Stomach smooth muscle (tissue), 2 donors: ENCODE measurements around the gene AMDHD2.

ENCODE experiments used
- H3K27ac ChIP-seq: one replicate; pipeline ENCODE4 v1.7.0; 2013; ENCODE audit warnings: mild to moderate bottlenecking, low read length, inconsistent platforms
- H3K27me3 ChIP-seq, 2 donors: one replicate each; pipeline ENCODE4 v1.7.0; 2013; ENCODE audit warnings: low read length in 2 of 2; ENCODE audit not compliant: insufficient read depth in 2 of 2, control insufficient read depth in 1 of 2
- H3K36me3 ChIP-seq, 2 donors: one replicate each; pipeline ENCODE4 v1.7.0; 2013; ENCODE audit warnings: low read length in 2 of 2; ENCODE audit not compliant: control insufficient read depth in 2 of 2, insufficient read depth in 2 of 2
- H3K4me1 ChIP-seq: one replicate; pipeline ENCODE4 v1.7.0; 2013; ENCODE audit warnings: low read length; ENCODE audit not compliant: control insufficient read depth, insufficient read depth
- H3K4me3 ChIP-seq, 2 donors: one replicate each; pipeline ENCODE4 v1.7.0; 2013; ENCODE audit warnings: low read length in 2 of 2
- H3K9ac ChIP-seq, 2 donors: one replicate each; pipeline ENCODE4 v1.7.0; 2013; ENCODE audit warnings: low read length in 2 of 2, mild to moderate bottlenecking in 1 of 2
- H3K9me3 ChIP-seq, 2 donors: one replicate each; pipeline ENCODE4 v1.7.0; 2013; ENCODE audit warnings: low read length in 2 of 2; ENCODE audit not compliant: control insufficient read depth in 2 of 2
- donor health status: healthy.
- donor health status: Pancreatic carcinoma.

Gene AMDHD2

DNA sequence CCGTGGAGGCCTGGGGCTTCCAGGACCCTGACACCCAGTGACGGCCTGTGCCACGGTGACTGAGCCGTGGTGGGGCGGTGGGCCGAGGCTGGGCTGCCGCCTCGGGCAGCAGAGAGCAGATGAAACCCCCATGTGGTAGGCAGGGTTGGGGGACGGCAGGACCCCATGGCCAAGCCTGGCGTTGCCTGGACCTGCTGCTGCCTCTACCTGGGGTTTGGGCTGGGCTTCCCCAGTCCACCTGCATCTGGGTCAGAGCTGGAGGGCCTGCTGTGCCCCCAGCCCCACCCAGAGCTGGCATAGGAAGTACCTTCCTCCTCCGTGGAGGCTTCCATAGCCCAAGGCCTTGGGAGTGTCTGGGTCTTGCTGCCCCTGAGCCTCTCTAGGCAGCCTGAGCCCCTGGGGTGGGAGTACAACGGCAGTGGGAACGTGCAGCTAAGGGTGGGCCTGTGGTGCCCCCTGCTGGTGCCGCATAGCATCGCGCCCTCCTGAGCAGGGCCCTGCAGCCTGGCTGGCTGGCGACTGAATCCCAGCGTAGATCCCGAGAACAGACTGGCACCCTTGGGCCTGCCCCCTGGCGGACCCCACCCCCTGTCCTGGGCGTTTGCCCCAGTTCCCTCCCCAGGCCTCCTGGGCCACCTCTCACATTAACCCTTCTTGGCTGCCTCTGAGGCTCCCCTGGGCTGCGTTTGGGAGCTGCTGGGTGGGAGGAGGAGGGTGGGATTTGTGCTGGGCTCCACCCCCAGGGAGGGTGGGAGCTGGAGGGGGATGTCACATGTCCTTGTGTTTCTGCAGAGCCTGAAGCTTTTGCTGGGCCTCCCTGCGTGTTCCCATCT is 19.0 kb upstream of the AMDHD2 start:
- Histone ChIP-seq H3K36me3 (peaks cover 0 to 14% of the 10 kb centered on the region in 2 donors), H3K27me3 (no peaks in the 10 kb centered on the region), H3K9ac (no peak overlapping the region), H3K4me3 (peak overlapping the region; percentile 27 to 66), H3K9me3 (no peaks in the 10 kb centered on the region), H3K27ac (peak overlapping the region; percentile 6), H3K4me1 (peaks cover 33% of the 10 kb centered on the region)

DNA sequence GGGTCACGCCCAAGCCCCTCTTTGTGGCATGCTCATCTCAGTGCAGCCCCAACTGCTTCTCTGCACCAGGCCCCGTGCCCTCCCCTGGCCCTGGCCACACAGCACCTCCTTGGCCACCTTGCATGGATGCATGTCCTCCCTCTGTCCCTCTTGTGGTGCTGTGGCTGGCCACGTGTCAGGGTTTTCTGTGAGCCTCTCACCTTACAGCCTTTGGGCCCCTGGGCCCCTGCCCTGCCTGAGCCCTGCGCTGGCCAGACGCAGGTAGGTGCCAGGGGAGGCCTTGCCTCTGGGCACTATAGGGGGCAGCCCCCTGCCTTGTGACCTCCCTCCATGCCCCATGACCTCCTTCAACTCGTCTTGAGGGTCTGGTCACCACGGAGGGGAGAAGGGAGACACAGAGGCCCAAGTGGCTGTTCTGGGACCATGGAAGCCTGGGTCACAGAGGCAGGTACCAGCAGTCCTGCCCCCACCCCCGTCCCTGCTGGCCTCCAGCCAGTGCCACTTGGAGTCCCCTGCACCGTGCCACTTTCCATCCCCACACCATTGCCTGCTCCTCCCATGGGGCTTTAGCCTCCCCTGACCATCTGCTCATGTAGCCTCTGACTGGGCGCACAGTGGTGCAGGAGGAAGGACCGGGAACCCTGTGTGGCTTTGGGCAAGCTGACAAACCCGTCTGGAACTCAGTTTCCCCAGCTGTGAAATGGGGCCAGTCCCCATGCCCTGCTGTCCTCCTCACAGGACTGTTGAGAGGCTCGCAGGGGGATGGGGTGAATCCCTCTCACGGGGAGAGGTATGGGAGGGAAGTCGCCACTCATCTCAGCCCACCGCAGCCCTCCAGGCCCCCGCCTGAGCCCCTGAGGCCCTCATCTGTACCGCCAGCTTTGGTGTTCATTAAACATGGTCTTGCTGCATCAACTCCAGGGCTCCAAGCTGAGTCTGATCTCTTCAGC is 17.9 kb upstream of the AMDHD2 start:
- H3K4me1 ChIP-seq, result peaks cover 32% of the 10 kb centered on the region
- peak overlapping the region in 1 of 2 donors; percentile 66 for H3K4me3 ChIP-seq
- no peak overlapping the region for H3K27ac ChIP-seq
- H3K36me3 ChIP-seq, result peaks cover 0 to 3% of the 10 kb centered on the region in 2 donors
- H3K27me3 ChIP-seq, result no peaks in the 10 kb centered on the region
- H3K9ac ChIP-seq, result no peak overlapping the region
- no peaks in the 10 kb centered on the region for H3K9me3 ChIP-seq

DNA sequence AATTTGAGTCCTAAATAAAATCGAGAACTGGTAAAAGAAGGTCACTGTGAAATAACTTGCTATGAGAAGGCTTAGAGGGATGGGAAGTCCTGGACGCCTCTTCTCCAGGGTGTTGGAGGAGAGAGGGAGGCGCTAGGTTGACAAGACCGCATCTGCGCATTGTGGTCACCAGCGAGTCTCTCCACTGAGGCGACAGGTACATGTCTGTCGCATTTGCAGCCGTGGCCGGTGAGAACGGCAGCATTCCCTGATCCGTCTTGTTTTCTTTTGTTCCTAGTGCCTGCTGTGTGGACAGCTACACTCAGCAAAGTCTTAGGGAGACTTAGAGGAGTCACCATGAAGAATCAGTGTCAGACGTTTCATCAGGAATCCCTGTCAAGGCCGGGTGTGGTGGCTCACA is 14.5 kb upstream of the AMDHD2 start:
- Histone ChIP-seq H3K9ac (no peak overlapping the region), H3K27ac (no peak overlapping the region), H3K36me3 (no peaks in the 10 kb centered on the region), H3K4me1 (peaks cover 18% of the 10 kb centered on the region), H3K27me3 (no peaks in the 10 kb centered on the region), H3K9me3 (no peaks in the 10 kb centered on the region), H3K4me3 (no peak overlapping the region)

DNA sequence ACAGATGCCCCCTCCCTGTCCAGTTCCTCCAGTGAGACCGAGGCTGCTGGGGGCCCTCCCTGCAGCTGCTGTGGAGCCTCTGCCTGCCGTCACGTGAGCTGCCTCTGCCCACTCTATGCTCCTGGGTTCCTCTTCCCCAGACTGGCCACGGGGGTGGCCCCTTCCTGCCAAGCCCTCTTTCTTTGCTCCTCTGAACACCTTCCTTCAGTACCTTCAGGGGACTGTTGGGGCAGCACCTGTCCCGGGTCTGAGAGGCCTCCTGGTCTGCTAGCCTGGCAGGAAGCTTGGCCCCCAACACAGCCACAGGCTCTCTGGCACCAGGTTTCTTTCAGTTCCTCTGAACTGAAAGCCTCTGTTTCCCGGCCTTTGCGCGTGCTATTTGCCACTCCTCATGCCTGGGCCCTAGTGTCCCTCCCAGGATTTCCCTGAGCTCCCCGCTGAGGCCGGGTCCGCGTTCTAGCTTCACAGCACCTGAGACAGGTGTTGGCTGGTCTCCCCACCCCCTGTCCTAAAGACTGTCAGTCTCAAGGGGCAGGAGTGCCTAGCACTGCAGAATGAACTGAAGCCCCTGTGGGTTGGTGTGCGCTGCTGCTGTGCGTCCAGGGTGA is 13.0 kb upstream of the AMDHD2 start:
- H3K27ac ChIP-seq, result no peak overlapping the region
- H3K4me1 ChIP-seq, result peaks cover 17% of the 10 kb centered on the region
- no peaks in the 10 kb centered on the region for H3K36me3 ChIP-seq
- H3K27me3 ChIP-seq, result no peaks in the 10 kb centered on the region
- no peak overlapping the region for H3K9ac ChIP-seq
- no peaks in the 10 kb centered on the region for H3K9me3 ChIP-seq
- H3K4me3 ChIP-seq, result no peak overlapping the region

DNA sequence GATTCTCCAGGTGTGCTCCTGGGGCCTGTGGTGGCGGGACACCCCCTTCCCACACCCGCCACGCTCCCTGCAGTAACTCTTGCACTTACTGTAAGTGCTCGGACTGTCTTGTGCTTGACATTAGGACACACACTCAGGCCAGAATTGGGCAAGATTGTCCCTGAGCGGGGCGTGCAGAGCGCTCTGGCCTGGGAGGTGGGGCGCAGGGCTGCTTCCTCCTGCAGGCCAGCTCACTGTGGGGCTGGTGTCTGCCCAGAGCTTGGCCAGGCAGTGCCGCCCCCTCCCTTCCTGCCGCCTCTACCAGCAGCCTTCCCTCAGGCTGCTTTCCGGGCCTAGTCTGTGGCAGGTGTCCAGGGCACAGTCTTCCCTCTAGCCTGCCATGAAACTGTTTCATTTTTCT is 12.5 kb upstream of the AMDHD2 start:
- Histone ChIP-seq H3K9me3 (no peaks in the 10 kb centered on the region), H3K36me3 (no peaks in the 10 kb centered on the region), H3K9ac (no peak overlapping the region), H3K4me1 (peaks cover 16% of the 10 kb centered on the region), H3K4me3 (no peak overlapping the region), H3K27me3 (no peaks in the 10 kb centered on the region), H3K27ac (no peak overlapping the region)

- peaks cover 21% of the 10 kb centered on the region for H3K4me1 ChIP-seq
- H3K36me3 ChIP-seq, result no peaks in the 10 kb centered on the region
- no peak overlapping the region for H3K27ac ChIP-seq
Measured at GRCh38 chr16:2508722-2509400, 11.3 kb upstream of the AMDHD2 start.

DNA sequence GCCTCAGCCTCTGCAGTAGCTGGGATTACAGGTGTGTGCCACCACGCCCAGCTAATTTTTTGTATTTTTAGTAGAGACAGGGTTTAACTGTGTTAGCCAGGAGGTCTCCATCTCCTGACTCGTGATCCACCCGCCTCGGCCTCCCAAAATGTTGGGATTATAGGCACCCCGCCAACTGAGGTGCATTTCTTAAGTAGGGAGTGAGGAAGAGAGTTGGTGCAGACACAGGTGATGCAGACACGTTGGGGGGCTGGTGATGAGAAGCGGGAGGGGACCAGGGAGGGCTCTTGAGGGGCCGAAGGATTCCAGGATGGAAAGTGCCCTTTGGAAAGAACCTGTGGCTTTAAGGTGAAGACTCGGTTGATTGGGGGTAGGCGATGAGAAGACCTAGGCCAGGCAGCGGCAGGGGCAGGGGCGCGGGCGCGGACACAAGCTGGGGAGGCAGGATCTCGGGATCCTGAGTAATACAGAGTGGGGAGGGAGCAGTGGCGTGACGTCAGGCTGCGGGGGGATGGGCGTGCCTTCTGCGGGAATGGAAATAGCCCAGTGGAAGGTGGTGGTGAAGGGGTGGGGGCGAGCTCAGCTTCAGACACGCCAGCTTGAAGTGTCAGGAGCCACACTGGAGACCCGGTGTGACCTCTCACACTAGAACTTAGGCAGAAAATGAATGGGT is 8.9 kb upstream of the AMDHD2 start:
- peak overlapping the region; percentile 35 to 51 for H3K9ac ChIP-seq
- H3K36me3 ChIP-seq, result no peaks in the 10 kb centered on the region
- peak overlapping the region; percentile 25 to 57 for H3K4me3 ChIP-seq
- H3K4me1 ChIP-seq, result peaks cover 38% of the 10 kb centered on the region
- H3K27ac ChIP-seq, result no peak overlapping the region
- no peaks in the 10 kb centered on the region for H3K9me3 ChIP-seq
- no peaks in the 10 kb centered on the region for H3K27me3 ChIP-seq

More at GRCh38 chr16:2508722-2509400, 11.3 kb upstream of the AMDHD2 start:
- Histone ChIP-seq H3K9ac (no peak overlapping the region), H3K9me3 (no peaks in the 10 kb centered on the region), H3K4me3 (no peak overlapping the region), H3K27me3 (no peaks in the 10 kb centered on the region)

GRCh38 chr16:2511996-2512734 is 8.0 kb upstream of the AMDHD2 start:
- H3K9me3 ChIP-seq, result no peaks in the 10 kb centered on the region
- peak overlapping the region in 1 of 2 donors; percentile 57 for H3K4me3 ChIP-seq
- no peaks in the 10 kb centered on the region for H3K36me3 ChIP-seq
- H3K9ac ChIP-seq, result no peak overlapping the region
- H3K27ac ChIP-seq, result no peak overlapping the region
- no peaks in the 10 kb centered on the region for H3K27me3 ChIP-seq
- peaks cover 47% of the 10 kb centered on the region for H3K4me1 ChIP-seq

- H3K27ac ChIP-seq, result peak overlapping the region; percentile 91
- no peaks in the 10 kb centered on the region for H3K36me3 ChIP-seq
- peak overlapping the region; percentile 62 to 92 for H3K4me3 ChIP-seq
- H3K4me1 ChIP-seq, result peaks cover 54% of the 10 kb centered on the region
- no peaks in the 10 kb centered on the region for H3K27me3 ChIP-seq
- H3K9ac ChIP-seq, result peak overlapping the region; percentile 69 to 92
- no peaks in the 10 kb centered on the region for H3K9me3 ChIP-seq
Measured at GRCh38 chr16:2512735-2513404, 7.3 kb upstream of the AMDHD2 start.
